ENCODE data around the gene TMEM87B.

The TMEM87B gene

DNA sequence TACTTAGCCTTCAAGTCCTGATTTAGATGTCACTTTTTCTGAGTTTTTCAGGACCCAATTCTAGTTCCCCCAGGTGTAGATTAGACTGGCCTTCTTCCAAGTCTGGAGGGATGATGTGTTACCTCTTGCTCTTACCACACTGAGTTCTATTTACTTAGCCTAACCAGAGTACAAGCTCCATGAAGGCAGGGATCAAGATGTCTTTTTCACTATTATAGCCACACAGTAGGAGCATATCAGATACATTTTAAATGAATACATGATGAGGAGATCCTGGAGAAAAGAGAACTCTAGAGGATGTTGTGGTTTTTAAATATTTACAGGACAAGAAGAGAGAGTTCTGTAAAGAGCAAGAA lies 30.3 kb downstream of the TMEM87B start:
- no peak overlapping the region for H3K4me3 ChIP-seq (ENCODE audit: low read length)
- no peaks in the 10 kb centered on the region for H3K36me3 ChIP-seq (replicated peaks; ENCODE audit: insufficient read depth, low read length)
- no peak for TF ChIP-seq EZH2 (optimal IDR thresholded peaks at IDR 0.05; ENCODE audit: low read depth, low read length)
- DNase-seq, result no peak
- H3K9ac ChIP-seq (ENCODE audit: low read length), result no peak overlapping the region
- H3K27ac ChIP-seq (ENCODE audit: low read length), result no peak overlapping the region
- H4K20me1 ChIP-seq (ENCODE audit: insufficient read depth, low read length), result no peaks in the 10 kb centered on the region
- no peaks in the 10 kb centered on the region for H3K4me1 ChIP-seq (ENCODE audit: low read length)
- H3K9me2 ChIP-seq (replicated peaks; ENCODE audit: insufficient read depth, low read length), result no peaks in the 10 kb centered on the region
- no peaks in the 10 kb centered on the region for H3K79me2 ChIP-seq (ENCODE audit: low read length)
- no peaks in the 10 kb centered on the region for H3K27me3 ChIP-seq (replicated peaks; ENCODE audit: insufficient read depth, low read length)
- no peaks in the 10 kb centered on the region for H3K9me3 ChIP-seq (replicated peaks; ENCODE audit: insufficient read depth, low read length)
- no peaks in the 10 kb centered on the region for H3F3A ChIP-seq (ENCODE audit: insufficient read depth, low read length)
- no peak overlapping the region for H3K4me2 ChIP-seq (ENCODE audit: low read depth, low read length)
- no peak overlapping the region for H2AFZ ChIP-seq (ENCODE audit: low read length)

DNA sequence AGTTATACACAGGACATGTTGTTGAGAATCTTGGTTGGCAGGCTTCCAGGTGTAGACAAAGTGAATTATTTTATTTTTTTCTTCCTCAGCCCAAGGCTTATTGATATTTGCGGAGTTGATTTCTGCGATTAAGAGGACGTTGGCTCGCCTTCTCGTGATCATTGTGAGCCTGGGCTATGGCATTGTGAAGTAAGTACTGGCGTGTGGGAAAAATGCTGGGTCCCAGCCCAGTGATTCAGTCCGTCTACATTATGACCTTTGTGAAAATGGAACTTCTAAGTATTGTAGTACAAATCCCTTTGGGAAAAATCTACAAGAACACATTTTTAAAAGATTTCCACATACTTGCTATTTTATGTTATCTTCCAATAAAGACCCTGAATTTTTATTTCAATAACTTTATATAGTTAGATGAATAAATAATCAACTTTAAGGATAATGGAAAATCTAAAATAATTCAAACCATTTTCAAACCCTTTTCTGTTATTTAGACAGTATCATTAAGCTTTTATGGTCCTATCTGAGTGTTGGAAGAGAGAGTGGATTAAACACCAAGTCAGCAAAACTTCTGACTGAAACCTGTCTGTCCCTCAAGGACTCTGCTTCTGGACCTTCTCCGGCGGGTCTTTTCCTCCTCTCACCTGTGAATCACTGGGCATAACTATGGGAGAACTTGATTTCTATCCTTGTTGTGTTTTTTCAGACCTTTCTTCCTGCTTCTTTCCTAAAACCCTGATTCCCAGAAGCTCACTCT lies 31.0 kb downstream of the TMEM87B start:
- TF ChIP-seq EZH2phosphoT487 (IDR thresholded peaks at IDR 0.05; ENCODE audit: low read length) (no peak), EZH2 (optimal IDR thresholded peaks at IDR 0.05; ENCODE audit: low read depth, low read length) (no peak)
- TF ChIP-seq, protein P1, sequence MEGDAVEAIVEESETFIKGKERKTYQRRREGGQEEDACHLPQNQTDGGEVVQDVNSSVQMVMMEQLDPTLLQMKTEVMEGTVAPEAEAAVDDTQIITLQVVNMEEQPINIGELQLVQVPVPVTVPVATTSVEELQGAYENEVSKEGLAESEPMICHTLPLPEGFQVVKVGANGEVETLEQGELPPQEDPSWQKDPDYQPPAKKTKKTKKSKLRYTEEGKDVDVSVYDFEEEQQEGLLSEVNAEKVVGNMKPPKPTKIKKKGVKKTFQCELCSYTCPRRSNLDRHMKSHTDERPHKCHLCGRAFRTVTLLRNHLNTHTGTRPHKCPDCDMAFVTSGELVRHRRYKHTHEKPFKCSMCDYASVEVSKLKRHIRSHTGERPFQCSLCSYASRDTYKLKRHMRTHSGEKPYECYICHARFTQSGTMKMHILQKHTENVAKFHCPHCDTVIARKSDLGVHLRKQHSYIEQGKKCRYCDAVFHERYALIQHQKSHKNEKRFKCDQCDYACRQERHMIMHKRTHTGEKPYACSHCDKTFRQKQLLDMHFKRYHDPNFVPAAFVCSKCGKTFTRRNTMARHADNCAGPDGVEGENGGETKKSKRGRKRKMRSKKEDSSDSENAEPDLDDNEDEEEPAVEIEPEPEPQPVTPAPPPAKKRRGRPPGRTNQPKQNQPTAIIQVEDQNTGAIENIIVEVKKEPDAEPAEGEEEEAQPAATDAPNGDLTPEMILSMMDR (IDR thresholded peaks at IDR 0.05; ENCODE audit: low read length), result no peak
- DNase-seq, result no peak
- H3K4me2 ChIP-seq (ENCODE audit: low read depth, low read length), result no peak overlapping the region
- no peaks in the 10 kb centered on the region for H3K79me2 ChIP-seq (ENCODE audit: low read length)
- no peak overlapping the region for H2AFZ ChIP-seq (ENCODE audit: low read length)
- H3K9ac ChIP-seq (ENCODE audit: low read length), result no peak overlapping the region
- no peak overlapping the region for H3K27ac ChIP-seq (ENCODE audit: low read length)
- no peaks in the 10 kb centered on the region for H4K20me1 ChIP-seq (ENCODE audit: insufficient read depth, low read length)
- H3F3A ChIP-seq (ENCODE audit: insufficient read depth, low read length), result no peaks in the 10 kb centered on the region
- no peaks in the 10 kb centered on the region for H3K27me3 ChIP-seq (replicated peaks; ENCODE audit: insufficient read depth, low read length)
- no peak overlapping the region for H3K4me3 ChIP-seq (ENCODE audit: low read length)
- H3K4me1 ChIP-seq (ENCODE audit: low read length), result no peaks in the 10 kb centered on the region
- H3K9me2 ChIP-seq (replicated peaks; ENCODE audit: insufficient read depth, low read length), result no peaks in the 10 kb centered on the region
- no peaks in the 10 kb centered on the region for H3K9me3 ChIP-seq (replicated peaks; ENCODE audit: insufficient read depth, low read length)
- no peaks in the 10 kb centered on the region for H3K36me3 ChIP-seq (replicated peaks; ENCODE audit: insufficient read depth, low read length)

DNA sequence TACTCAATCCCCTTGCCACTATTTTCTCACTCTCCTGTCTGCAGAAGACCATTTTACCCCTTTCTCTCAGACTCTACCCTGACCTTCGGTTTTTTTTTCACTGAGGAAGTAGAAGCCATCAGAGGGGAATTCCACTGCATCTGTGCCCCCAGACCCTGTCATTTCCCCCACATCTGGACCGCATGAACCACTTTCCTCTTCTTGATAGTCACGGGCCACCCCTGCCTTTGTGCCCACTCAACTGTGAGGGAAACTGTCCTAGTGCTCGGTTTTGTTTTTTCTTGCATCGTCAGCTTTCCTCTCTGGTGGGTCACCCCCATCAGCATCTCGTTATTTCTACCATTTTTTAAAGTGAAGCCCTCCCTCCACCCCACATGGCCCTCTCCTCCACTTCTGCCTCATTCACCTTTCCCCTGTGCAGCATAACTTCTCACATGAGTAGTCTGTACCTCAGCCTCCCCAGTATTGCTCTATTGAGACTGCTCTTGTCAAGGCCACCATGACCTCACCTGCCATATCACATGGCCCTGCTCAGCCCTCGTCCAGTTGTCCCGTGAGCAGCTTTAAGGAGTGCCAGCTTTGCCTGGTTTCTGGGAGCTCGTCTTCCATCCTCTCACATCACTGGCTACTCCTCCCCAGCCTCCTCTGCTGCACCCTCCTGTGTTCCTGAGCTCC lies 32.4 kb downstream of the TMEM87B start:
- Histone ChIP-seq H3K9me3 (replicated peaks; ENCODE audit: insufficient read depth, low read length) (no peaks in the 10 kb centered on the region), H3K4me2 (ENCODE audit: low read depth, low read length) (no peak overlapping the region), H3K79me2 (ENCODE audit: low read length) (no peaks in the 10 kb centered on the region), H3K4me1 (ENCODE audit: low read length) (no peaks in the 10 kb centered on the region), H3K27me3 (replicated peaks; ENCODE audit: insufficient read depth, low read length) (no peaks in the 10 kb centered on the region), H3K36me3 (replicated peaks; ENCODE audit: insufficient read depth, low read length) (no peaks in the 10 kb centered on the region), H4K20me1 (ENCODE audit: insufficient read depth, low read length) (no peaks in the 10 kb centered on the region), H3K9me2 (replicated peaks; ENCODE audit: insufficient read depth, low read length) (no peaks in the 10 kb centered on the region), H3K9ac (ENCODE audit: low read length) (no peak overlapping the region), H3K4me3 (ENCODE audit: low read length) (no peak overlapping the region), H3K27ac (ENCODE audit: low read length) (no peak overlapping the region), H3F3A (ENCODE audit: insufficient read depth, low read length) (no peaks in the 10 kb centered on the region), H2AFZ (ENCODE audit: low read length) (no peak overlapping the region)
- TF ChIP-seq EZH2 (optimal IDR thresholded peaks at IDR 0.05; ENCODE audit: low read depth, low read length), result no peak
- TF ChIP-seq, protein P1 (IDR thresholded peaks at IDR 0.05; ENCODE audit: low read length), result no peak
- TF ChIP-seq EZH2phosphoT487 (IDR thresholded peaks at IDR 0.05; ENCODE audit: low read length), result no peak
- DNase-seq, result no peak

DNA sequence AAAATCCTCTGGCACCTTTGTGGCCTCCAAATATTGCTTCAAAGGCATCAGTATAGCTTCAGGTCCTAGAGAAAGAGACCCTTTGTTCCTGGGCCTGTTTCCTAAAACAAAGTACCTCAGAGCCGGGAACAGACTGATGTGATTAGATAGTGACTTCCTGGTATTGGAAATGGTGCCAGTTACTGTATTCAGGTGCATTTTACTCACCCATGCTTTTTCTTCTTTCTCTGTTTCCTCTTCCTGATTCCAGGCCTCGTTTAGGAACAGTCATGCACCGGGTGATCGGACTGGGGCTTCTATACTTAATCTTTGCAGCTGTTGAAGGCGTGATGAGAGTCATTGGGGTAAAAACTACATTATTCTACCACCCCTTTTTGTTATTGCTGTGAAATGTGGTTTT lies 34.3 kb downstream of the TMEM87B start:
- no peaks in the 10 kb centered on the region for H3K4me1 ChIP-seq (ENCODE audit: low read length)
- H3K4me2 ChIP-seq (ENCODE audit: low read depth, low read length), result no peak overlapping the region
- no peaks in the 10 kb centered on the region for H3K79me2 ChIP-seq (ENCODE audit: low read length)
- no peaks in the 10 kb centered on the region for H3F3A ChIP-seq (ENCODE audit: insufficient read depth, low read length)
- no peaks in the 10 kb centered on the region for H3K9me2 ChIP-seq (replicated peaks; ENCODE audit: insufficient read depth, low read length)
- DNase-seq, result no peak
- no peaks in the 10 kb centered on the region for H3K27me3 ChIP-seq (replicated peaks; ENCODE audit: insufficient read depth, low read length)
- no peak overlapping the region for H3K9ac ChIP-seq (ENCODE audit: low read length)
- TF ChIP-seq EZH2 (optimal IDR thresholded peaks at IDR 0.05; ENCODE audit: low read depth, low read length) (no peak), EZH2phosphoT487 (IDR thresholded peaks at IDR 0.05; ENCODE audit: low read length) (no peak)
- TF ChIP-seq, protein P1 (IDR thresholded peaks at IDR 0.05; ENCODE audit: low read length), result no peak
- H3K36me3 ChIP-seq (replicated peaks; ENCODE audit: insufficient read depth, low read length), result no peaks in the 10 kb centered on the region
- H4K20me1 ChIP-seq (ENCODE audit: insufficient read depth, low read length), result no peaks in the 10 kb centered on the region
- H3K4me3 ChIP-seq (ENCODE audit: low read length), result no peak overlapping the region
- no peak overlapping the region for H2AFZ ChIP-seq (ENCODE audit: low read length)
- H3K9me3 ChIP-seq (replicated peaks; ENCODE audit: insufficient read depth, low read length), result no peaks in the 10 kb centered on the region
- H3K27ac ChIP-seq (ENCODE audit: low read length), result no peak overlapping the region

Measured in MM.1S (cell line).